AG04449 (cell line): Measurements from ENCODE around the gene BMP10.

ENCODE experiments used
- CTCF ChIA-PET: fragments of 350-600 bp; formaldehyde crosslinking; extraction: SDS; loops from one replicate; lab custom pipeline; 2021; ENCODE audit warnings: antibody characterized with exemption; lab: Yijun Ruan, JAX
- POLR2A ChIA-PET: fragments of 400-600, 350-600 bp; formaldehyde crosslinking; extraction: SDS; loops from one replicate; lab custom pipeline; 2020; ENCODE audit warnings: antibody characterized with exemption, inconsistent platforms; lab: Yijun Ruan, JAX
- DNase-seq: peaks from one replicate; pipeline ENCODE4 v3.0.0-alpha.2; 2010; ENCODE audit warnings: low read depth, low spot score
- H3K4me3 ChIP-seq: 2 replicates; pipeline ENCODE4 v1.5.1; 2011; ENCODE audit warnings: low read depth, mild to moderate bottlenecking, control low read depth, low read length
- TF ChIP-seq, protein P1 (sequence below): IDR thresholded peaks from one replicate; pipeline ENCODE4 v1.5.1; 2011; ENCODE audit warnings: mild to moderate bottlenecking, moderate library complexity, low read length, control low read depth, inconsistent platforms; ENCODE audit not compliant: insufficient read depth; ENCODE audit errors: missing control alignments

Gene BMP10, protein sequence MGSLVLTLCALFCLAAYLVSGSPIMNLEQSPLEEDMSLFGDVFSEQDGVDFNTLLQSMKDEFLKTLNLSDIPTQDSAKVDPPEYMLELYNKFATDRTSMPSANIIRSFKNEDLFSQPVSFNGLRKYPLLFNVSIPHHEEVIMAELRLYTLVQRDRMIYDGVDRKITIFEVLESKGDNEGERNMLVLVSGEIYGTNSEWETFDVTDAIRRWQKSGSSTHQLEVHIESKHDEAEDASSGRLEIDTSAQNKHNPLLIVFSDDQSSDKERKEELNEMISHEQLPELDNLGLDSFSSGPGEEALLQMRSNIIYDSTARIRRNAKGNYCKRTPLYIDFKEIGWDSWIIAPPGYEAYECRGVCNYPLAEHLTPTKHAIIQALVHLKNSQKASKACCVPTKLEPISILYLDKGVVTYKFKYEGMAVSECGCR

DNA sequence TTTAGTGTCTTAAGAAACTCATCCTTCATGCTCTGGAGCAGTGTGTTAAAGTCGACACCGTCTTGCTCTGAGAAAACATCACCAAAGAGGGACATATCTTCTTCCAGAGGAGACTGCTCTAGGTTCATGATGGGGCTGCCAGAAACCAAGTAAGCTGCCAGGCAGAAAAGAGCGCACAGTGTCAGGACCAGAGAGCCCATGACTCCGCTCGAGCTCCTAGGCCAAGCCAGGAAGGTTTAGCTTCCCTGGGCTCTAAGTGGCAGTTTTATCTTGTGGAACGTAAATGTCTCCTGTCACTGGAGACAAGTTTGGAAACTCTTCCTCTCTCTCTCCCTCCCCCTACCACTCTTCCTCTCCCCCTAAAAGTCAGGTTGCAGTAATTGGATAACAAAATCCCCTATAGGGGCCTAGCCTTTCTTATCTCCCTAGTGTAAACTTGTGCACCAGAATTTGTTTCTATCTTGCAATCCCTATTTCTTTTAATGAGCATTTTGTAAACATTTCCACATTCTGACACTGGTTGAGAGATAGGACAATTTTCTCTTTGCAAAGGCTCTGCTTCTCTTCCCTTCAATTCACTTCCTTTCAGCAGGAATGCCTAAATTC, at the start of gene BMP10:
BMP10 (minus strand) TSS at position 239 of the 606 bp plus-strand sequence; CDS start at position 200, 39 bp downstream.
- ChIA-PET CTCF (no interaction called here), POLR2A (no interaction called here)
- TF ChIP-seq, protein P1, sequence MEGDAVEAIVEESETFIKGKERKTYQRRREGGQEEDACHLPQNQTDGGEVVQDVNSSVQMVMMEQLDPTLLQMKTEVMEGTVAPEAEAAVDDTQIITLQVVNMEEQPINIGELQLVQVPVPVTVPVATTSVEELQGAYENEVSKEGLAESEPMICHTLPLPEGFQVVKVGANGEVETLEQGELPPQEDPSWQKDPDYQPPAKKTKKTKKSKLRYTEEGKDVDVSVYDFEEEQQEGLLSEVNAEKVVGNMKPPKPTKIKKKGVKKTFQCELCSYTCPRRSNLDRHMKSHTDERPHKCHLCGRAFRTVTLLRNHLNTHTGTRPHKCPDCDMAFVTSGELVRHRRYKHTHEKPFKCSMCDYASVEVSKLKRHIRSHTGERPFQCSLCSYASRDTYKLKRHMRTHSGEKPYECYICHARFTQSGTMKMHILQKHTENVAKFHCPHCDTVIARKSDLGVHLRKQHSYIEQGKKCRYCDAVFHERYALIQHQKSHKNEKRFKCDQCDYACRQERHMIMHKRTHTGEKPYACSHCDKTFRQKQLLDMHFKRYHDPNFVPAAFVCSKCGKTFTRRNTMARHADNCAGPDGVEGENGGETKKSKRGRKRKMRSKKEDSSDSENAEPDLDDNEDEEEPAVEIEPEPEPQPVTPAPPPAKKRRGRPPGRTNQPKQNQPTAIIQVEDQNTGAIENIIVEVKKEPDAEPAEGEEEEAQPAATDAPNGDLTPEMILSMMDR = no peak
- DNase-seq = no peak
- H3K4me3 ChIP-seq = no peak within 1 kb of the TSS

DNA sequence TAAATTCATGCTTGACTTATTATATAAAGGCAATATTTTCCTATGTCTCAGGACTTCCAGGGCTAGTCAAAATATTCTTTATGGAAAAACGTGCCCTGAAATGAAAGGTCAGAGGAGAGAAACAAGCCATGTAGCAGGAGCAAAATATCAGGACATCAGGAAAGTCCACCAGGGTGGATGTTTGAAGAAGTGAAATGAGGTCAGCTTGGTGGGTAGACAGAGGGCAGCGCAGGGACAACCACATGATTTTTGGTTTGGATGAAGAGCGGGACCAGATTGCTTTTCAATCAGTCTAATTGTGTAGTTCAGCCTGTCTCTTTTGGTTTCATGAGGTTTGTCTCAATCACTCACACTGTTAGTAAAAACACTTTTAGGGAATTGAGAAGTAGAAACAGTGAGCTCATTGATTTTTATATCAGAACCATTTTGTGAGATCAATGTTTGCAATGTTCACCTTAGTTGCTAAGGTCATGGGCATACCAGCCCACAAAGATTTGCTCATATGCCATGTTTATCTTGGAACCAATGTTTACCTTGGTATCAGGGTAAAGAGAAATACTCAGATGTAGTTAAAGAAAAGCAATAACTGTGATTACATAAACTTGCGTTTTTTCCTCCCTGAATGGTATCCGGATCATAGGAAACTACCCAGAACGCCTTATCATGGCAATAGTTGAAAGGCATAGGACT, 49.4 kb upstream of the BMP10 start:
- POLR2A ChIA-PET = no interaction called here
- TF ChIP-seq, protein P1 = no peak
- no peak for DNase-seq

DNA sequence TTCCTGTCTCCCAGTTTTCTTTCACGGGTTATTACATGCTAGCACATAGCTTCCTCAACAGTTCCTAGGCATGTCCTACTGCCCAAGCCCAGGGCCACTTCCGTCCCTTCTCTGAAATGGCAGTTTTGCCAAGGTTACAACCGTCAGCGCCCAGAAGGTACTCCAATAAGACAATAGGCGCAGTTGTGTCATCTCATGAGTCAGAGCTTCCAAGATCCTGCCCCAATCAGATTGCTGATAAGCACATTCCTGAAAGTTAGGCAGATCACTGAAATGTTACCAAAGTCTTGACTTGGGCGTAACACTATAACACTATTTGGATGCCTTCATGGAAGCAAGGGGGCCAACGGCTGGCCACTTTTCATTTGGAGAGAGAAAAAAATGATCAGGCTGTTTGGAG, 47.3 kb upstream of the BMP10 start:
- ChIA-PET CTCF (interaction anchor here (1.0 to 6.7 kb wide), 4 partner anchors 9 to 209 kb away, joined by 4 to 49 read pairs (median 12); no protein-coding TSS in a partner anchor), POLR2A (no interaction called here)
- no peak overlapping the region for H3K4me3 ChIP-seq
- no peak for DNase-seq
- TF ChIP-seq, protein P1 = no peak

More for the DNA sequence above, 49.4 kb upstream of the BMP10 start:
- CTCF ChIA-PET = interaction anchor here (0.9 to 9.2 kb wide), 5 partner anchors 9 to 212 kb away, joined by 3 to 143 read pairs (median 14); no protein-coding TSS in a partner anchor
- H3K4me3 ChIP-seq = no peak overlapping the region

DNA sequence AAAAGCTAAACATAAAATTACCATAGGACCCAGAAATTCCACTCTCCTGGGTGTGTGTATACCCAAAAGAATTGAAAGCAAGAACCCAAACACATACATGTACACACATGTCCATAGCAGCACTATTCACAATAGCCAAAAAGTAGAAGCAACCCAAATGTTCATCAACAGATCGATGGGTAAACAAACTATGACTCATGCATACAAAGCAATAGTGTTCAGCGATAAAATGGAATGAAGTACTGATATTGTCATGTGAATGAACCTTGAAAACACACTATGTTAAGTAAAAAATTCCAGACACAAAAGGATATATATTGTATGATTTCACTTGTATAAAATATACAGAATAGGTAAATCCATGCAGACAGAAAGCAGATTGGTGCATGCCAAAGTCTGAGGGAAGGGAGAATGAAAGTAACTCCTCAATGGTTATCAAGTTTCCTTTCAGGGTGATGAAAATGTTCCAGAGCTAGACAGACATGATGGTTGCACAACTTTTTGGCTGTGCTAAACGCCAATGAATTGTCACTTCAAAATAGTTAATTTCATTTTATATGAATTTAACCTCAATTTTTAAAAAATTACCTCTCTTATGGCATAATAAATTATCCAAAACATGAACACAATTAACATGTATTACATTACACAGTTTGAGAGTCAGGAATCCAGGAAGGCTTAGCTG, 46.0 kb upstream of the BMP10 start:
- no peak overlapping the region for H3K4me3 ChIP-seq
- ChIA-PET POLR2A (no interaction called here), CTCF (interaction anchor here (1.1 to 6.7 kb wide), 3 partner anchors 7 to 208 kb away, joined by 3 to 49 read pairs (median 14); no protein-coding TSS in a partner anchor)
- DNase-seq = no peak
- TF ChIP-seq, protein P1 = no peak

DNA sequence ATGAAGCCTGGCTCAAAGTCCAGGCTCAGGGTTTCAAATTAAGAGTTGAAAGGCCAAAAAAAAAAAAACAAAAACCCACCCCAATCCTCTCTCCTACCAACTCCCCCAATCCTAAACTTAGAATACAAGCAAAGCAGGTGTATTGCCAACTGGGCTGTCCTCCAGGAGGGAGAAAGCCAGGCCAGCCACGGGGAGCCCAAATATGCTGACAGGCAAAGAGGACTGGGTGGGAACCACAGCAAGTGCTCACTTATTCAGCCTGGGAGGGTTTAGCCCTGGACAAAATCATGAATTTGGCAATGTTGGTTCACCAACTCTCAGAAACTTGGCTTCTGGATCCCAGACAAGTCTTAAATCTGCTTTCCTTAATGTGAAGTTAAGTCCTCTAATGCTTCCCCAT, 45.0 kb upstream of the BMP10 start:
- DNase-seq = no peak
- ChIA-PET POLR2A (no interaction called here), CTCF (no interaction called here)
- H3K4me3 ChIP-seq = no peak overlapping the region
- TF ChIP-seq, protein P1 = no peak
